ENCODE results near the gene TRIM8. TPM values are rescaled to one million over a fixed set of nuclear protein-coding genes. Genes with fewer than 3 reads are reported as not detected.

TRIM8 gene
- total RNA-seq, 1 donor: 126 TPM

DNA sequence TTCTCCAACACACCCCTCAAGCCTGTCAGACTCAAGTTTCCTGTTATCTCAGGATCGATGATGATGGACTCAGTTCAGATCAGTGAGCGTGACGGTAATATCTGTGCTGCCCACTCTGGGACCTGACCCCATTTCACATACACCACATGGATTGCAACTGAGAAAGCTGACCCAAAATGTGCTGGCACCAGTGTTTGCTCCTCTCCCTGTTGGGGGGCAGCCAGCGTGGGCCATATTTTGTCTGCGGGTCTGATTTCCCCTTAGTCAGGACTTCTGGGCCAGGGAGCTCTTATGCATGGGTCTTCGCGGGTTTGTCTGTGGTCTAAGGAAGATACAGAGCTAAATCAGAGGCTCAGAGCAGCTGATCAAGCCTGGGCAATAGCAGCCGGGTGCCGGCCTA lies 42.6 kb upstream of the TRIM8 start:
- H3K4me1 ChIP-seq (ENCODE audit: insufficient read depth, low read length): peaks cover 72% of the 10 kb centered on the region
- TF ChIP-seq CTCF (IDR thresholded peaks at IDR 0.05; ENCODE audit: extremely low read depth, low read depth, low read length): no peak
- no peaks in the 10 kb centered on the region for H3K79me2 ChIP-seq (ENCODE audit: insufficient read depth, low read length)
- no peak overlapping the region for H2AFZ ChIP-seq (ENCODE audit: low read length)
- no peaks in the 10 kb centered on the region for H3K36me3 ChIP-seq (ENCODE audit: insufficient read depth, low read length)
- H3K9me3 ChIP-seq (ENCODE audit: low read depth, low read length): no peaks in the 10 kb centered on the region
- peak overlapping the region; percentile 82 for H3K27ac ChIP-seq (ENCODE audit: low read depth, low read length)
- no peak overlapping the region for H3K4me3 ChIP-seq (ENCODE audit: insufficient read depth, low read length)
- DNase-seq (ENCODE audit: insufficient read length, low spot score, missing footprints): no peak
- no peak overlapping the region for H3K4me2 ChIP-seq (ENCODE audit: insufficient read depth, low read length)
- H3K27me3 ChIP-seq (ENCODE audit: insufficient read depth, low read length): no peaks in the 10 kb centered on the region
- H4K20me1 ChIP-seq (ENCODE audit: insufficient read depth, low read length): no peaks in the 10 kb centered on the region

- H3K4me2 ChIP-seq (ENCODE audit: insufficient read depth, low read length): no peak overlapping the region
- H3K27me3 ChIP-seq (ENCODE audit: insufficient read depth, low read length): no peaks in the 10 kb centered on the region
- H2AFZ ChIP-seq (ENCODE audit: low read length): peak overlapping the region; percentile 27
- no peak for DNase-seq (ENCODE audit: insufficient read length, low spot score, missing footprints)
- H3K4me3 ChIP-seq (ENCODE audit: insufficient read depth, low read length): no peak overlapping the region
- no peaks in the 10 kb centered on the region for H3K36me3 ChIP-seq (ENCODE audit: insufficient read depth, low read length)
- no peaks in the 10 kb centered on the region for H3K79me2 ChIP-seq (ENCODE audit: insufficient read depth, low read length)
- H3K27ac ChIP-seq (ENCODE audit: low read depth, low read length): peak overlapping the region; percentile 82
- TF ChIP-seq CTCF (IDR thresholded peaks at IDR 0.05; ENCODE audit: extremely low read depth, low read depth, low read length): no peak
- H4K20me1 ChIP-seq (ENCODE audit: insufficient read depth, low read length): no peaks in the 10 kb centered on the region
- no peaks in the 10 kb centered on the region for H3K9me3 ChIP-seq (ENCODE audit: low read depth, low read length)
- peaks cover 64% of the 10 kb centered on the region for H3K4me1 ChIP-seq (ENCODE audit: insufficient read depth, low read length)
These were observed 41.8 kb upstream of the TRIM8 start for GRCh38 chr10:102602272-102603045.

DNA sequence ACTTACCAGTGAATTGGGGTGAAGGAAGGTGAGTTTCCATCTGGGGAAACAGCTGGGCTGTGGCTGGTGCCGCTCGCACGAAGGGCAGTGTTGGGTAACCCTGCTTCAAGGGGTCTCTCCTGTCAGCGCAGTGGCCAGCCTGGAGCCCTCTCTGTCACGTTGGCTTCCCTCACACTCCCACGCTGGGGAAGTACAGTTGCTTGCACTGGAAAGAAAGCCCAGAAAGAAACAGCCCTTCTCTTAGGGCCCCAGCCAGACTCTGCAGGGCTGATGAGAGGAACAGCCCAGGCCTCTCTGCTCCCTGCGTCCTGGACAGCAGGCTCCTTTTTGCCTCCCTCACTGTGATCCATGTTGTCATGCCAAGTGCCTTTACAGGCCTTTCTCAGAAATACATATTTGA lies 40.3 kb upstream of the TRIM8 start:
- H3K4me3 ChIP-seq (ENCODE audit: insufficient read depth, low read length): no peak overlapping the region
- H3K79me2 ChIP-seq (ENCODE audit: insufficient read depth, low read length): no peaks in the 10 kb centered on the region
- H4K20me1 ChIP-seq (ENCODE audit: insufficient read depth, low read length): no peaks in the 10 kb centered on the region
- no peak for TF ChIP-seq CTCF (IDR thresholded peaks at IDR 0.05; ENCODE audit: extremely low read depth, low read depth, low read length)
- peak overlapping the region; percentile 58 for H3K27ac ChIP-seq (ENCODE audit: low read depth, low read length)
- peaks cover 57% of the 10 kb centered on the region for H3K4me1 ChIP-seq (ENCODE audit: insufficient read depth, low read length)
- no peaks in the 10 kb centered on the region for H3K9me3 ChIP-seq (ENCODE audit: low read depth, low read length)
- no peak overlapping the region for H2AFZ ChIP-seq (ENCODE audit: low read length)
- peak; percentile 55 for DNase-seq (ENCODE audit: insufficient read length, low spot score, missing footprints)
- no peak overlapping the region for H3K4me2 ChIP-seq (ENCODE audit: insufficient read depth, low read length)
- no peaks in the 10 kb centered on the region for H3K27me3 ChIP-seq (ENCODE audit: insufficient read depth, low read length)
- H3K36me3 ChIP-seq (ENCODE audit: insufficient read depth, low read length): no peaks in the 10 kb centered on the region

- Histone ChIP-seq H3K4me2 (ENCODE audit: insufficient read depth, low read length) (peak overlapping the region; percentile 36), H2AFZ (ENCODE audit: low read length) (no peak overlapping the region), H3K4me3 (ENCODE audit: insufficient read depth, low read length) (no peak overlapping the region), H3K27me3 (ENCODE audit: insufficient read depth, low read length) (no peaks in the 10 kb centered on the region), H4K20me1 (ENCODE audit: insufficient read depth, low read length) (no peaks in the 10 kb centered on the region), H3K27ac (ENCODE audit: low read depth, low read length) (peak overlapping the region; percentile 58), H3K79me2 (ENCODE audit: insufficient read depth, low read length) (no peaks in the 10 kb centered on the region), H3K9me3 (ENCODE audit: low read depth, low read length) (no peaks in the 10 kb centered on the region), H3K4me1 (ENCODE audit: insufficient read depth, low read length) (peaks cover 57% of the 10 kb centered on the region), H3K36me3 (ENCODE audit: insufficient read depth, low read length) (no peaks in the 10 kb centered on the region)
- peak; percentile 85 for DNase-seq (ENCODE audit: insufficient read length, low spot score, missing footprints)
- no peak for TF ChIP-seq CTCF (IDR thresholded peaks at IDR 0.05; ENCODE audit: extremely low read depth, low read depth, low read length)
These were observed 39.8 kb upstream of the TRIM8 start for GRCh38 chr10:102604439-102604841.

All from osteoblast (primary cell).